ENCODE results near the gene DCAF12.
A peak's percentile ranks its signal among the peaks of the same experiment; 100 is the strongest.

DCAF12 gene

GRCh38 chr9:34036625-34037024 is 89.9 kb downstream of the DCAF12 start:
- peaks cover 1 to 21% of the 10 kb centered on the region in 2 experiments; a peak in 2 of 3 replicates for H3K36me3 ChIP-seq (ENCODE audit: control insufficient read depth in 2 of 2, insufficient read depth in 1 of 2, low read length in 2 of 2)
- CTCF ChIA-PET, result no interaction called here
- POLR2A ChIA-PET, result interaction anchor here (0.7 to 1.3 kb wide), 2 partner anchors 12 to 125 kb away, joined by 5 read pairs; partner anchors contain the start of gene UBAP2
- no peak overlapping the region for H3K4me3 ChIP-seq (ENCODE audit: low read depth, low read length)
- TF ChIP-seq ZNF558 (tag by site-specific recombination; IDR thresholded peaks at IDR 0.05) (no peak), PRDM10 (tag by site-specific recombination; IDR thresholded peaks at IDR 0.05) (peak; percentile 94), ZNF362 (tag by site-specific recombination; IDR thresholded peaks at IDR 0.05) (peak; percentile 72)
- H3K9me3 ChIP-seq (ENCODE audit: control insufficient read depth, insufficient read depth, low read depth, low read length), result no peaks in the 10 kb centered on the region
- H3K27ac ChIP-seq (ENCODE audit: extremely low read depth, low read depth, low read length), result no peak overlapping the region
- peaks cover 7% of the 10 kb centered on the region; the same call in 1 of the 2 replicates for H3K4me1 ChIP-seq (ENCODE audit: control insufficient read depth, insufficient read depth, low read length)
